GM18511 (cell line): ENCODE measurements around the gene MYRFL.

ENCODE experiments used
- ATAC-seq: cut with Tn5 transposase; IDR thresholded peaks from one replicate; pipeline ENCODE4 v1.9.1; 2021; ENCODE audit warnings: mild to moderate bottlenecking, moderate library complexity; ENCODE audit not compliant: unreplicated experiment

MYRFL gene

GRCh38 chr12:69894800-69895383, 69.9 kb downstream of the MYRFL start:
- no peak for ATAC-seq

- ATAC-seq = no peak
These were observed 71.8 kb downstream of the MYRFL start for GRCh38 chr12:69896653-69897381.

GRCh38 chr12:69897744-69898143, 72.7 kb downstream of the MYRFL start:
- ATAC-seq = no peak

- ATAC-seq = no peak
These were observed 73.2 kb downstream of the MYRFL start for GRCh38 chr12:69898236-69898635.

- peak; percentile 91 for ATAC-seq
These were observed 75.7 kb downstream of the MYRFL start for GRCh38 chr12:69900720-69901131.

- no peak for ATAC-seq
These were observed 76.3 kb downstream of the MYRFL start for GRCh38 chr12:69901221-69901905.

GRCh38 chr12:69903548-69903947, 78.5 kb downstream of the MYRFL start:
- no peak for ATAC-seq

GRCh38 chr12:69904777-69905176, 79.8 kb downstream of the MYRFL start:
- ATAC-seq = no peak

GRCh38 chr12:69905801-69906200, 80.8 kb downstream of the MYRFL start:
- ATAC-seq = no peak

GRCh38 chr12:69906411-69907216, 81.6 kb downstream of the MYRFL start:
- ATAC-seq = peak; percentile 84

- ATAC-seq = no peak
These were observed 83.2 kb downstream of the MYRFL start for GRCh38 chr12:69908203-69908602.

GRCh38 chr12:69910694-69911093, 85.7 kb downstream of the MYRFL start:
- ATAC-seq = no peak

- no peak for ATAC-seq
These were observed 88.5 kb downstream of the MYRFL start for GRCh38 chr12:69913526-69913925.

- no peak for ATAC-seq
These were observed 90.9 kb downstream of the MYRFL start for GRCh38 chr12:69915964-69916363.

GRCh38 chr12:69916544-69917235, 91.7 kb downstream of the MYRFL start:
- ATAC-seq = no peak

GRCh38 chr12:69918287-69918686, 93.3 kb downstream of the MYRFL start:
- no peak for ATAC-seq

GRCh38 chr12:69919495-69919894, 94.5 kb downstream of the MYRFL start:
- ATAC-seq = no peak

- no peak for ATAC-seq
These were observed 96.8 kb downstream of the MYRFL start for GRCh38 chr12:69921831-69922230.

- ATAC-seq = no peak
These were observed 98.0 kb downstream of the MYRFL start for GRCh38 chr12:69922999-69923398.

- no peak for ATAC-seq
These were observed 100.3 kb downstream of the MYRFL start for GRCh38 chr12:69925291-69925690.

- ATAC-seq = no peak
These were observed 102.1 kb downstream of the MYRFL start for GRCh38 chr12:69927164-69927563.
